ENCODE results near the gene MINDY1. TPM values are rescaled to one million over a fixed set of nuclear protein-coding genes. Genes with fewer than 3 reads are reported as not detected.

Gene MINDY1
- total and polyA plus RNA-seq, 7 donors: 4.4 to 26.0 (median 16.2) TPM

DNA sequence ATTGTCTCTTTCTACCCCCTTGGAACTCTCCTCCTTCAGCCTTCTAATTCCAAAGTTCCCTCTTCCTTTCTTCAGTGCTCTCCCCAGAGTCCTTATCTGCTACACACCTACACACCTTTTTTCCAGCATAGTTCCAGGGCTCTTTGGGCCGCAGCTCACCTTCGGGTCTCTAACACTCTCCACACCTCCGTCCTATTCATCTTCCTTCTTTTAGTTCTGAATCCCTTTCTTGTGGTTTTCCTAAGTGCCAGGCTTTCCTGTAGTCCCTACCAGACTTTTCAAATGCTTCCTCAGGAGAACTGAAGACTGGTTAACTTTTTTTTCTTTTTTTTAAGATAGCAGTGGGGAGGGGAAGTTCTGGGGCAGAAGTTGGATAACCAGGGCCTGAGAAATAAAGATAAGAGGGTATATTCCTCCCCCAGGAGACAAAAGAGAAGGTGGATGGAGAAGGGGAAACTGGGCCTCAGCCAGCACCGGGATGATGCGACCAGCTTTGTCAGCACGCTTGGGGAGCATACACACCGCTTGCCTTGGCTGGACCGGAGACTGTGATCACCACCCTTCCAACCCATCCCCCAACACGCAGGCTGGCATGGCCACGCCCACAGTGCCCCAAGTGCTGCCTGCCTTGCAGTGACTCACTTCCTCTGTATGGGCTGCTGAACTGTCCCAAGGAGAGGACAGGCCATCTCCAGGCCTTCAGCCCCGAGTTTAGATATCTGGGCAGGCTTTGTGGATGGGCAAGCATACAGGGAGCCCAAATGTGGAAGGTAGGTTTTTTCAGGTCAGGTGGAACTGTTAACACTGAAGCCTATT, 29.6 kb downstream of the MINDY1 start:
- H3K27me3 ChIP-seq (ENCODE audit: insufficient read depth in 3 of 3, low read length in 2 of 3): no peaks in the 10 kb centered on the region
- peaks cover 22% of the 10 kb centered on the region for H3K4me1 ChIP-seq
- TF ChIP-seq, protein P1, sequence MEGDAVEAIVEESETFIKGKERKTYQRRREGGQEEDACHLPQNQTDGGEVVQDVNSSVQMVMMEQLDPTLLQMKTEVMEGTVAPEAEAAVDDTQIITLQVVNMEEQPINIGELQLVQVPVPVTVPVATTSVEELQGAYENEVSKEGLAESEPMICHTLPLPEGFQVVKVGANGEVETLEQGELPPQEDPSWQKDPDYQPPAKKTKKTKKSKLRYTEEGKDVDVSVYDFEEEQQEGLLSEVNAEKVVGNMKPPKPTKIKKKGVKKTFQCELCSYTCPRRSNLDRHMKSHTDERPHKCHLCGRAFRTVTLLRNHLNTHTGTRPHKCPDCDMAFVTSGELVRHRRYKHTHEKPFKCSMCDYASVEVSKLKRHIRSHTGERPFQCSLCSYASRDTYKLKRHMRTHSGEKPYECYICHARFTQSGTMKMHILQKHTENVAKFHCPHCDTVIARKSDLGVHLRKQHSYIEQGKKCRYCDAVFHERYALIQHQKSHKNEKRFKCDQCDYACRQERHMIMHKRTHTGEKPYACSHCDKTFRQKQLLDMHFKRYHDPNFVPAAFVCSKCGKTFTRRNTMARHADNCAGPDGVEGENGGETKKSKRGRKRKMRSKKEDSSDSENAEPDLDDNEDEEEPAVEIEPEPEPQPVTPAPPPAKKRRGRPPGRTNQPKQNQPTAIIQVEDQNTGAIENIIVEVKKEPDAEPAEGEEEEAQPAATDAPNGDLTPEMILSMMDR (IDR thresholded peaks at IDR 0.05): no peak
- no peaks in the 10 kb centered on the region for H3K36me3 ChIP-seq (ENCODE audit: insufficient read depth in 1 of 2, low read depth in 1 of 2)
- intact Hi-C loops (cut with DNase I): loop anchor here in 1 of 2 donors (5.0 kb wide), 1 partner anchor 100 kb away; the partner anchor contains the start of gene ARNT
- DNase-seq: peak; percentile 86 to 94
- WGBS, 3 donors: 43 to 61% (median 46%) methylated on average over 11 of the region's 11 CpGs
- H3K4me3 ChIP-seq: no peak overlapping the region
- H3K9me3 ChIP-seq: no peaks in the 10 kb centered on the region
- peak; percentile 82 to 90 (median 86) for ATAC-seq
- H3K27ac ChIP-seq: peak overlapping the region; percentile 97

DNA sequence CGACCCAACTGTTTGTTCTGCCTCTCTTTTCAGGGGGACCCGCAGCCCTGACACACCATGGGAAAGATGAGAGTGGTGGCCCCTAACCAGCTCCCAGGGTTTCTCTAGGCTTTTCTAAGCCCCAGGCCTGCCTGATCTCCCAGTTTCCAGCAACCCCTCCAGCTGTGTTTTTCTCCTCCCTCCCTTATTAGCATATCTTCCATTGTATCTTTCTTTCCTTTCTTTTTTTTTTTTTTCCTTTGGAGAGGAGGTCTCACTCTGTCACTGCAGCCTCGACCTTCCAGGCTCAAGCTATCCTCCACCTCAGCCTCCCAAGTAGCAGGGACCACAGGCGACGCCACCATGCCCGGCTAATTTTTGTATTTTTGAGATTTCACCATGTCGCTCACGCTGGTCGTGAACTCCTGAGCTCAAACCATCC, 30.3 kb downstream of the MINDY1 start:
- H3K9me3 ChIP-seq: no peaks in the 10 kb centered on the region
- H3K4me1 ChIP-seq: peaks cover 29% of the 10 kb centered on the region
- DNase-seq (no peak), ATAC-seq (no peak)
- H3K36me3 ChIP-seq (ENCODE audit: insufficient read depth in 1 of 2, low read depth in 1 of 2): no peaks in the 10 kb centered on the region
- no peak overlapping the region for H3K4me3 ChIP-seq
- H3K27me3 ChIP-seq (ENCODE audit: insufficient read depth in 3 of 3, low read length in 2 of 3): no peaks in the 10 kb centered on the region
- intact Hi-C loops (cut with DNase I): loop anchor here in 1 of 2 donors (5.0 kb wide), 1 partner anchor 99 kb away; the partner anchor contains the start of gene ARNT
- H3K27ac ChIP-seq: peak overlapping the region; percentile 97
- TF ChIP-seq, protein P1 (IDR thresholded peaks at IDR 0.05): no peak
- 92 to 94% (median 93%) methylated on average over 9 of the region's 9 CpGs for WGBS, 3 donors

DNA sequence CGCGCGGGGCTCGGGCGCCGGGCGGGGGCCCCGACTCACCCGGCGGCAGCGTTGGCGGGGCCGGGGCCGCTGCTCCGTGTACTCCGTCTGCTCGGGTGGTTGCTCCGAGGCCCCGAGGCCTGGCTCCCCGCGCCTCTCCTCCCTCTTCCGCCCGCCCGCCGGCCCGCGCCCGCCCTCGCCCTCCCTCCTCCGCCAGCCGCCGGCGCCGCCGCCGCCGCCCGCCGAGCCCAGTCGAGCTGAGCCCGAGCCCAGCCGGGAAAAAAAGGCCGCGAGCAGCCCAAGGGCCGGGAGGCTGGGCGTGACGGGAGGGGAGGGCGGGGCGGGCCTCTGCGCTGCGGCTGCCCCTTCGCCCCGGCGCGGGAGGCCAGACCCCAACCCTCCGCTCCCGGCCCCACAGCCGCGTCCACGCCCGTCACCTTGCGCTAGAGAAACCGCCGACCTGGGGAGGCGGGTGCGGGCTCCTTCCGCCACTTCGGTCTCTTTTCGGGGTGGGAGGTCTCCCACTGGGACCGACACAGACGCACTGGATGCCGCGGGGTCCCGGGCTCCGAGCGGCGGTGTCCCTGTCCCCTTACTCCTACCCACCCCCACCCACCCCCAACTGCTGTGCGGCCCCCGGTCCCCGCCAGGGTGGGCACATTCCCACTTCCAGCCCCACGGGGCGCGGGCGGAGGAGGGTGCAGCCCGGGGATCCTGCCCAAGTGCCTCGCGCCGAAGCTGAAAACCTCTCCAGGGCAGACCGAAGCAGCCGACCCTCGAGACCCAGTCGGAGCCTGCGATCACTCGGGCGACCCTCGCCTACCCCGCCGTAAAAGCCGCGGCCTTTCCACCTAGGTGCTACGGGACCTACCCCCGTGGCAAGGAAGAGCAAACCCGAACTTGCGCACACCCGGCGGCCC, 31.9 kb downstream of the MINDY1 start, which contains the start of gene CERS2:
CERS2 (minus strand) TSS at position 256 of the 899 bp plus-strand sequence. CDS start 5,745 bp downstream, outside the sequence.
- 3 to 8% (median 7%) methylated on average over 46 to 103 of the region's 106 CpGs for WGBS, 3 donors
- Histone ChIP-seq H3K27ac (peak within 1 kb of the TSS; percentile 97), H3K4me1 (peaks cover 40% of the 10 kb centered on the region), H3K4me3 (peak within 1 kb of the TSS; percentile 86), H3K27me3 (ENCODE audit: insufficient read depth in 3 of 3, low read length in 2 of 3) (no peaks in the 10 kb centered on the region), H3K9me3 (no peaks in the 10 kb centered on the region), H3K36me3 (ENCODE audit: insufficient read depth in 1 of 2, low read depth in 1 of 2) (no peaks in the 10 kb centered on the region)
- TF ChIP-seq, protein P1 (IDR thresholded peaks at IDR 0.05): no peak
- intact Hi-C loops (cut with DNase I): loop anchor here in 1 of 2 donors (5.0 kb wide), 2 partner anchors 98 to 408 kb away; partner anchors contain the start of gene ARNT
- ATAC-seq: peak; percentile 41 to 65 (median 55)
- DNase-seq: peak; percentile 81 to 92

DNA sequence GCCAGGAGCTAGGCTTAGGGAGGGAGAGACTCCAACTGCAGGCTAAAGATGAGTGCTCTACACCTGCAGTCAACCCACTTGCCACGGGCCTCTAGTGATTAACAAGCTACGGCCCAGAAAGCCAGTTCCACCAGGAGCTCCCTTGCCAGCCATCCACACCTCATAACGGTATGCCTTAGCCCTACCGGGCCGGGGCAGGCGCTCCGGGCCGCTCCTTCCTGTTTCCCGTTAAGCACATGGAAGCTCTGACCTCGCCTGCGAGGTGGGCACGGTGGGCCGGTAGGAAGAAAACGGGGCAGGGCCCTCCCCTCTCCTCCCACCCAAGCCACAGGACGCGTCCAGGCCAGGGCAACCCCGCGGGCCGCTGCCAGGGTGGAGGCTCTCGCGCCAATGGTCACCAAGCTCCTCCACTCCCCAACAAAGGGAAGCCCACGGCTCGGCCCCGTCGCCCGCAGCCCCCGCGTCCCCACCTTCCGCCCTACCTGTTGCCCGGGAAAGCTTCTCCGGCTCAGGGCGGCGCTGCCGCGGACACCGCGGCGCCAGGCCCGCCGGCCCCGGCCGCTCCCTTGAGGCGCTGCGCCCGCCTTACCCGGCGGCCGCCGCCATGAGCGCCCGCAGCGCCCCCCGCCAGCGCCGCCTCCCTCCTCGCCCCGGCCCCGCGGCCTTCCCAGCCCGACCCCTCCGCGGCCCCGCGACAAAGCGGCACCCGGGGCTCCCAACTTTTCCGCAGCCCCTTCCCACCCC, 32.7 kb downstream of the MINDY1 start:
- WGBS, 3 donors: 0 to 1% (median 1%) methylated on average over 43 to 63 of the region's 67 CpGs
- H3K4me1 ChIP-seq: peaks cover 38% of the 10 kb centered on the region
- intact Hi-C loops (cut with DNase I): loop anchor here in 1 of 2 donors (5.0 kb wide), 1 partner anchor 407 kb away; no protein-coding TSS in a partner anchor
- peak overlapping the region; percentile 86 for H3K4me3 ChIP-seq
- no peaks in the 10 kb centered on the region for H3K9me3 ChIP-seq
- TF ChIP-seq, protein P1 (IDR thresholded peaks at IDR 0.05): no peak
- peak in 3 of 4 donors; percentile 6 to 26 (median 19) for ATAC-seq
- peaks cover 0 to 2% of the 10 kb centered on the region in 2 donors for H3K36me3 ChIP-seq (ENCODE audit: insufficient read depth in 1 of 2, low read depth in 1 of 2)
- DNase-seq: peak; percentile 47 to 67
- peak overlapping the region; percentile 97 for H3K27ac ChIP-seq
- H3K27me3 ChIP-seq (ENCODE audit: insufficient read depth in 3 of 3, low read length in 2 of 3): no peaks in the 10 kb centered on the region
